Activated CD8-positive, alpha-beta memory T cell treated with anti-CD3 and anti-CD28 coated beads, Interleukin-2, amount 50 U/mL, for 48 hours (primary cell): ENCODE measurements around the gene LIMS1.
"Not testable (repeated sequence)": the region's sequence is repeated elsewhere in the genome, so short reads cannot be mapped to it uniquely, and the experiment has no call there.

ENCODE experiments used
- DNase-seq: peaks from one replicate; pipeline ENCODE4 v3.0.0-alpha.2; 2020

Gene LIMS1

GRCh38 chr2:108640731-108641130 lies 106.5 kb downstream of the LIMS1 start:
- DNase-seq = no peak

- DNase-seq = no peak
Observed at GRCh38 chr2:108641756-108642155, 107.5 kb downstream of the LIMS1 start.

GRCh38 chr2:108643261-108643849 lies 109.1 kb downstream of the LIMS1 start:
- no peak for DNase-seq

- DNase-seq = not testable (repeated sequence)
Observed at GRCh38 chr2:108643862-108644261, 109.6 kb downstream of the LIMS1 start.

GRCh38 chr2:108644446-108644845 lies 110.2 kb downstream of the LIMS1 start:
- not testable (repeated sequence) for DNase-seq

- DNase-seq = not testable (repeated sequence)
Observed at GRCh38 chr2:108648796-108649195, 114.5 kb downstream of the LIMS1 start.

GRCh38 chr2:108650465-108650864 lies 116.2 kb downstream of the LIMS1 start:
- not testable (repeated sequence) for DNase-seq

GRCh38 chr2:108651468-108651867 lies 117.2 kb downstream of the LIMS1 start:
- not testable (repeated sequence) for DNase-seq

- not testable (repeated sequence) for DNase-seq
Observed at GRCh38 chr2:108652187-108652931, 118.1 kb downstream of the LIMS1 start.

- DNase-seq = not testable (repeated sequence)
Observed at GRCh38 chr2:108653425-108653824, 119.2 kb downstream of the LIMS1 start.

- DNase-seq = not testable (repeated sequence)
Observed at GRCh38 chr2:108653849-108654248, 119.6 kb downstream of the LIMS1 start.

GRCh38 chr2:108654521-108655125 lies 120.4 kb downstream of the LIMS1 start:
- not testable (repeated sequence) for DNase-seq

GRCh38 chr2:108655270-108655669 lies 121.0 kb downstream of the LIMS1 start:
- not testable (repeated sequence) for DNase-seq

- DNase-seq = not testable (repeated sequence)
Observed at GRCh38 chr2:108656282-108656681, 122.0 kb downstream of the LIMS1 start.

GRCh38 chr2:108657517-108657916 lies 123.2 kb downstream of the LIMS1 start:
- DNase-seq = not testable (repeated sequence)

- not testable (repeated sequence) for DNase-seq
Observed at GRCh38 chr2:108658553-108658952, 124.3 kb downstream of the LIMS1 start.

- not testable (repeated sequence) for DNase-seq
Observed at GRCh38 chr2:108661493-108661892, 127.2 kb downstream of the LIMS1 start.

- not testable (repeated sequence) for DNase-seq
Observed at GRCh38 chr2:108662207-108662612, 127.9 kb downstream of the LIMS1 start.

- DNase-seq = not testable (repeated sequence)
Observed at GRCh38 chr2:108663346-108663745, 129.1 kb downstream of the LIMS1 start.

- not testable (repeated sequence) for DNase-seq
Observed at GRCh38 chr2:108664089-108664488, 129.8 kb downstream of the LIMS1 start.

GRCh38 chr2:108664979-108665378 lies 130.7 kb downstream of the LIMS1 start:
- DNase-seq = not testable (repeated sequence)

- DNase-seq = not testable (repeated sequence)
Observed at GRCh38 chr2:108665975-108666374, 131.7 kb downstream of the LIMS1 start.

GRCh38 chr2:108667140-108667539 lies 132.9 kb downstream of the LIMS1 start:
- not testable (repeated sequence) for DNase-seq

GRCh38 chr2:108670282-108670681 lies 136.0 kb downstream of the LIMS1 start:
- DNase-seq = not testable (repeated sequence)
